ENCODE measurements around the gene ENAM. TPM values are rescaled to one million over a fixed set of nuclear protein-coding genes. Genes with fewer than 3 reads are reported as not detected.

Gene ENAM, protein sequence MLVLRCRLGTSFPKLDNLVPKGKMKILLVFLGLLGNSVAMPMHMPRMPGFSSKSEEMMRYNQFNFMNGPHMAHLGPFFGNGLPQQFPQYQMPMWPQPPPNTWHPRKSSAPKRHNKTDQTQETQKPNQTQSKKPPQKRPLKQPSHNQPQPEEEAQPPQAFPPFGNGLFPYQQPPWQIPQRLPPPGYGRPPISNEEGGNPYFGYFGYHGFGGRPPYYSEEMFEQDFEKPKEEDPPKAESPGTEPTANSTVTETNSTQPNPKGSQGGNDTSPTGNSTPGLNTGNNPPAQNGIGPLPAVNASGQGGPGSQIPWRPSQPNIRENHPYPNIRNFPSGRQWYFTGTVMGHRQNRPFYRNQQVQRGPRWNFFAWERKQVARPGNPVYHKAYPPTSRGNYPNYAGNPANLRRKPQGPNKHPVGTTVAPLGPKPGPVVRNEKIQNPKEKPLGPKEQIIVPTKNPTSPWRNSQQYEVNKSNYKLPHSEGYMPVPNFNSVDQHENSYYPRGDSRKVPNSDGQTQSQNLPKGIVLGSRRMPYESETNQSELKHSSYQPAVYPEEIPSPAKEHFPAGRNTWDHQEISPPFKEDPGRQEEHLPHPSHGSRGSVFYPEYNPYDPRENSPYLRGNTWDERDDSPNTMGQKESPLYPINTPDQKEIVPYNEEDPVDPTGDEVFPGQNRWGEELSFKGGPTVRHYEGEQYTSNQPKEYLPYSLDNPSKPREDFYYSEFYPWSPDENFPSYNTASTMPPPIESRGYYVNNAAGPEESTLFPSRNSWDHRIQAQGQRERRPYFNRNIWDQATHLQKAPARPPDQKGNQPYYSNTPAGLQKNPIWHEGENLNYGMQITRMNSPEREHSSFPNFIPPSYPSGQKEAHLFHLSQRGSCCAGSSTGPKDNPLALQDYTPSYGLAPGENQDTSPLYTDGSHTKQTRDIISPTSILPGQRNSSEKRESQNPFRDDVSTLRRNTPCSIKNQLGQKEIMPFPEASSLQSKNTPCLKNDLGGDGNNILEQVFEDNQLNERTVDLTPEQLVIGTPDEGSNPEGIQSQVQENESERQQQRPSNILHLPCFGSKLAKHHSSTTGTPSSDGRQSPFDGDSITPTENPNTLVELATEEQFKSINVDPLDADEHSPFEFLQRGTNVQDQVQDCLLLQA
- total RNA-seq, result 0.12 TPM
- long read RNA-seq, result 0 reads

DNA sequence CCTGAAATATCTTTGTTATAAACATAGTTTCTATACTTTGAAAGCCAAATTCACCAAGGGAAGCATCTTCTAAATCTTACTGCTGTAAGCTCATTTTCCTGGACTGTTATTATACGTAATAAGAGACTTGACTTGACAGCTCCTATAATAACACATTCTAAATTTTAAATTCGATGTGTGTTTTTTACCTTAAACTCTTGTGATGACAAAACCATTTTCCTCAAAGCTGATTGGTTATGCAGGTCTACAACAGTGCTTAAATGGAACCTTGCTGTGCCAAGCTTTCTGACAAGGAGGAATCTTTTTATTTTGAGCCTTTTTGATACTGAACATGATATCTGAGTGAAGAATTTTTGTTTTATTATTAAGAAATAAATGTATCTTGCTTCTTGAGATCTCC is at the start of gene ENAM:
Gene ENAM, plus strand, starts transcription at position 301 of the 400 bp plus-strand sequence. CDS start 757 bp downstream, outside the sequence.
- H3K4me3 ChIP-seq, result no peak within 1 kb of the TSS
- ATAC-seq, result no peak
- H3K27me3 ChIP-seq (ENCODE audit: low read depth), result no peaks in the 10 kb centered on the region
- no peaks in the 10 kb centered on the region for H3K36me3 ChIP-seq
- H3K4me1 ChIP-seq, result no peaks in the 10 kb centered on the region
- H3K27ac ChIP-seq, result no peak within 1 kb of the TSS
- DNase-seq, result no peak
- intact Hi-C loops (cut with DNase I), result no loop called here
- TF ChIP-seq, protein P1, sequence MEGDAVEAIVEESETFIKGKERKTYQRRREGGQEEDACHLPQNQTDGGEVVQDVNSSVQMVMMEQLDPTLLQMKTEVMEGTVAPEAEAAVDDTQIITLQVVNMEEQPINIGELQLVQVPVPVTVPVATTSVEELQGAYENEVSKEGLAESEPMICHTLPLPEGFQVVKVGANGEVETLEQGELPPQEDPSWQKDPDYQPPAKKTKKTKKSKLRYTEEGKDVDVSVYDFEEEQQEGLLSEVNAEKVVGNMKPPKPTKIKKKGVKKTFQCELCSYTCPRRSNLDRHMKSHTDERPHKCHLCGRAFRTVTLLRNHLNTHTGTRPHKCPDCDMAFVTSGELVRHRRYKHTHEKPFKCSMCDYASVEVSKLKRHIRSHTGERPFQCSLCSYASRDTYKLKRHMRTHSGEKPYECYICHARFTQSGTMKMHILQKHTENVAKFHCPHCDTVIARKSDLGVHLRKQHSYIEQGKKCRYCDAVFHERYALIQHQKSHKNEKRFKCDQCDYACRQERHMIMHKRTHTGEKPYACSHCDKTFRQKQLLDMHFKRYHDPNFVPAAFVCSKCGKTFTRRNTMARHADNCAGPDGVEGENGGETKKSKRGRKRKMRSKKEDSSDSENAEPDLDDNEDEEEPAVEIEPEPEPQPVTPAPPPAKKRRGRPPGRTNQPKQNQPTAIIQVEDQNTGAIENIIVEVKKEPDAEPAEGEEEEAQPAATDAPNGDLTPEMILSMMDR (IDR thresholded peaks at IDR 0.05), result no peak
- no peaks in the 10 kb centered on the region for H3K9me3 ChIP-seq

DNA sequence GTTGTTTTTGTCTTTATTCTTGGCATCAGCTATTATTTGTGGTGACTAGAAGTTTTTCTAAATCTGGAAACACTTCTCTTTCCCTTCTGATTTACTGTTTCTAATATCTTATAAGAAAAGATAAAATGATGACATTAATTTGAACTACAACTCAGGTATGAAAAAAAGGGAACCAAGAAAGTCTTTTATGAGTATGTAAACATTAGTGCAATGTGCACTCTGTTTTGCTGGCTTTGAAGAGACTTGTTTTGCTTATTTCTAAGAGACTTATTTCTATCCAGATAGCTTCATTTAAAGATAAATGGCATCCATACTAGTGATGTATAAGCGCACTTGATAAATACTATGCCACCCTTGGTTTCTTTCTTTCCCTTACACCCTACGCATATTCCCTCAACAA is 46.6 kb upstream of the ENAM start:
- intact Hi-C loops (cut with DNase I), result no loop called here
- no peak for ATAC-seq
- H3K4me1 ChIP-seq, result no peaks in the 10 kb centered on the region
- no peaks in the 10 kb centered on the region for H3K9me3 ChIP-seq
- DNase-seq, result no peak
- no peak overlapping the region for H3K27ac ChIP-seq
- H3K27me3 ChIP-seq (ENCODE audit: low read depth), result no peaks in the 10 kb centered on the region
- TF ChIP-seq, protein P1 (IDR thresholded peaks at IDR 0.05), result no peak
- no peaks in the 10 kb centered on the region for H3K36me3 ChIP-seq
- no peak overlapping the region for H3K4me3 ChIP-seq

DNA sequence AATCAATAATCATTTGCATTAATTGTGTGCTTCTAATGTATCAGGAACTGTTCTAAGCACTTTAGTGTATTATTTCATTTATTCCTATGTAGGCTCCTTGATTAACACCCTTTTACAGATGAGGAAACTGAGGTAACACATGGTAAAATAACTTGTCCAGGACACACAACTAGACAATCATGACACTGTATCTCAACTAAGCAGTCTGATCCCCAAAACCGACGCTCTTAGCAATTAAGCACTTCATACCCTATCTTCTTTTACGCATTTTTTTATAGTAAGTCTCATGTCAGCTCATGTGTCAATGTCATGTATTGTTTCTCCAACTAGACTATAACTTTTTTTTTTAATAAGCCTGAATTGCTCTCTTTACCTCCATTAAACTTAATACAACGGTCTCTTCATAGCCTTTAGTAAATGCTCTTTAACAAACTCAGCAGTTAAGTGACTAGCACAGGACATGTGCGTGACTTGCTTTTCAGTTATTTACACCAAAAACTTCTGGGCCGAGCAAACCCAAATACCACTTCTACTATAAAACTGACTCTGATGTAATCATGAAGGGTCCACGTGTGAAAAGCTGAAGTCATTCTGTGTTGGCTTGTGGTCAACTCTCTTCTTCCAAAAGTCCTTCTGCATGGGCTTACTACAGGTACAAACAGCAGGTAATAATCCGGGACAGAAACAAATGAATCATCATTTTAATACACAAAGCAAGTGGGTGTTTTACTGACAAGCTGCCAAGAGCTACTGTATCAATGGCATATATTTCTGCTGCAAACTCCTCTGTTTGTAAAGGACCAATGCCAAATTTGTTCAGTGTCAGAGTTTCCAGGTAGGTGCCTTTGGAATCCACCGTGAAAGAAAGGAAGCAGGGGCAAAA is 44.4 kb upstream of the ENAM start:
- no peaks in the 10 kb centered on the region for H3K36me3 ChIP-seq
- intact Hi-C loops (cut with DNase I), result no loop called here
- ATAC-seq (peak; percentile 21 to 85), DNase-seq (no peak)
- H3K27ac ChIP-seq, result no peak overlapping the region
- TF ChIP-seq, protein P1 (IDR thresholded peaks at IDR 0.05), result no peak
- no peaks in the 10 kb centered on the region for H3K27me3 ChIP-seq (ENCODE audit: low read depth)
- H3K4me3 ChIP-seq, result no peak overlapping the region
- no peaks in the 10 kb centered on the region for H3K9me3 ChIP-seq
- H3K4me1 ChIP-seq, result no peaks in the 10 kb centered on the region

DNA sequence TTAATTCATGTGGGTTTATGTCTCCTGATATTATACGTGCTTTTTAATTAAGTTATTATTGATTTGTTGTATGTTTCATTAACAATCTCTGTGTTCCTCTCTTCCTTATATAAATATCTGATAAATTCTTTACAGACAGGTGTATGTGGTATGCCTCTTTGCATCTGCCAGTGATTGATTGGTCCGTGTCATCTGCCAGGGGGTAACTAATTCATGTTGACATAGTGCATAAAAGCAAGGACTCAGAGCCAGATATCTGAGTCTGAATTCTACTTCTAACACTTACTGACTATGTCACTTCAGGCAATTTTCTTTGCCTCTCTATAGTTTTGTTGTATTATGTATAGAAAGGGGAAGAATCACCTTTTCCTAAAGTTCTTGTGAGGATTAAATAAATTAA is 41.7 kb upstream of the ENAM start:
- TF ChIP-seq, protein P1 (IDR thresholded peaks at IDR 0.05), result no peak
- H3K4me3 ChIP-seq, result no peak overlapping the region
- no peaks in the 10 kb centered on the region for H3K36me3 ChIP-seq
- DNase-seq (no peak), ATAC-seq (no peak)
- H3K4me1 ChIP-seq, result no peaks in the 10 kb centered on the region
- H3K9me3 ChIP-seq, result no peaks in the 10 kb centered on the region
- intact Hi-C loops (cut with DNase I), result no loop called here
- H3K27me3 ChIP-seq (ENCODE audit: low read depth), result no peaks in the 10 kb centered on the region
- no peak overlapping the region for H3K27ac ChIP-seq

All from lower lobe of right lung (tissue), 2 donors.